NCI-H2171 treated with DMSO at 0.1 percent for 48 hours (cell line): ENCODE results near the gene TNKS1BP1.
"Not testable (repeated sequence)": the region's sequence is repeated elsewhere in the genome, so short reads cannot be mapped to it uniquely, and the experiment has no call there.

Source experiments
- DNase-seq: peaks from one replicate; lab custom pipeline; 2025; lab: John Stamatoyannopoulos, UW

Gene TNKS1BP1

GRCh38 chr11:57311109-57311936 lies 13.4 kb downstream of the TNKS1BP1 start:
- peak; percentile 91 for DNase-seq

- DNase-seq: no peak
Measured at GRCh38 chr11:57310630-57311086, 14.1 kb downstream of the TNKS1BP1 start.

GRCh38 chr11:57310091-57310490 lies 14.7 kb downstream of the TNKS1BP1 start:
- no peak for DNase-seq

GRCh38 chr11:57309106-57310059 lies 15.4 kb downstream of the TNKS1BP1 start:
- DNase-seq: no peak

- DNase-seq: no peak
Measured at GRCh38 chr11:57308426-57309060, 16.2 kb downstream of the TNKS1BP1 start.

- no peak for DNase-seq
Measured at GRCh38 chr11:57307666-57308270, 17.0 kb downstream of the TNKS1BP1 start.

GRCh38 chr11:57306940-57307565 lies 17.7 kb downstream of the TNKS1BP1 start:
- no peak for DNase-seq

- peak; percentile 18 for DNase-seq
Measured at GRCh38 chr11:57306161-57306876, 18.4 kb downstream of the TNKS1BP1 start.

- no peak for DNase-seq
Measured at GRCh38 chr11:57305523-57305922, 19.2 kb downstream of the TNKS1BP1 start.

- DNase-seq: peak; percentile 81
Measured at GRCh38 chr11:57303990-57304579, 20.7 kb downstream of the TNKS1BP1 start.

GRCh38 chr11:57303280-57303989 lies 21.3 kb downstream of the TNKS1BP1 start:
- no peak for DNase-seq

GRCh38 chr11:57302489-57302888 lies 22.3 kb downstream of the TNKS1BP1 start:
- no peak for DNase-seq

- DNase-seq: no peak
Measured at GRCh38 chr11:57301711-57302423, 22.9 kb downstream of the TNKS1BP1 start.

- DNase-seq: no peak
Measured at GRCh38 chr11:57300785-57301184, 24.0 kb downstream of the TNKS1BP1 start.

- DNase-seq: no peak
Measured at GRCh38 chr11:57299150-57299737, 25.5 kb downstream of the TNKS1BP1 start.

- no peak for DNase-seq
Measured at GRCh38 chr11:57297221-57297620, 27.5 kb downstream of the TNKS1BP1 start.

- DNase-seq: not testable (repeated sequence)
Measured at GRCh38 chr11:57296205-57296604, 28.5 kb downstream of the TNKS1BP1 start.
